ENCODE measurements around the gene KIF5B.
"Not testable (repeated sequence)": the region's sequence is repeated elsewhere in the genome, so short reads cannot be mapped to it uniquely, and the experiment has no call there.

Gene KIF5B

DNA sequence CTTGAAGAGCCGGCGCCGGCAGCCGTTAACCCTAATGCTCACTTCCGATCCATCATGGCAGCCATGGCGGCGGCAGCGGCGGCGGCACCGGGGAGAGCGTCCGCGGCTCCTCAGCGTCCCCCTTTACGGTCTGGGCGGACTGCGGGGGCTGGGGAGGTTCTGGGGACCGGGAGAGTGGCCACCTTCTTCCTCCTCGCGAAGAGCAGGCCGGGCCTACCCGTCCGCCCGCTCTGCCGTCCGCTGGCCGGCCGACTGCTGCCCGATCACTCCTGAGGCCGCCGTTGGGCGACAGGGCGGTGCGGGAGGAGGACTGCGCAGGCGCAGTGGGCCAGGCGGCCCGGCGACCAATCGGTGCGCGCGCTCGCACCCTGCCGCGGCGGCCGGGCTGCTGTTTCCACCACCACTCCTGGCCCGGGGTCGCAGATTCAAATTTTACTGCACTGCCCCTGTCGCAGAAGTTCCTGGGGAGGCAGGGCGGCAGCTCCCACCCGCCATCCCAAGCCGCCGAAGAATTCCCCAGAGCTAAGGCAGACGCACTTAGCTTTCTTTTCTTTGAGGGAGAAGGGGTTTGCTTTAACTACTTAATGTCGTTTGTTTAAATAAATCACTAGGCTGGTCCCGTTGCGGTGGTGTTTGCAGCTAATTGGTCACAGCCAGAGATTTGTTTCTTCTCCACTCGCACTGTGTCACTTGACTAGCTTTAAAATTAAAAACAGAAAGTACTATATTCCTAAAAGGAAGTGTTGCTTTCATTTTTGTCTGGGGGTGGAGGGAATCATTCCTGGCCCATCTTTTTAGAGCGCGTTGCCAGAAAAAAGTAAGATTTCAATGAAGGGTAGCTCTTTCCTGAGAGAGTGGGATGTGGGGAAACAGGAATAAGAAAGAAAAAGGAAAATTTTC lies at the start of gene KIF5B:
Gene KIF5B, minus strand, starts transcription at position 290 of the 900 bp plus-strand sequence. CDS start 452 bp downstream, outside the sequence.
- peak; percentile 91 for DNase-seq

DNA sequence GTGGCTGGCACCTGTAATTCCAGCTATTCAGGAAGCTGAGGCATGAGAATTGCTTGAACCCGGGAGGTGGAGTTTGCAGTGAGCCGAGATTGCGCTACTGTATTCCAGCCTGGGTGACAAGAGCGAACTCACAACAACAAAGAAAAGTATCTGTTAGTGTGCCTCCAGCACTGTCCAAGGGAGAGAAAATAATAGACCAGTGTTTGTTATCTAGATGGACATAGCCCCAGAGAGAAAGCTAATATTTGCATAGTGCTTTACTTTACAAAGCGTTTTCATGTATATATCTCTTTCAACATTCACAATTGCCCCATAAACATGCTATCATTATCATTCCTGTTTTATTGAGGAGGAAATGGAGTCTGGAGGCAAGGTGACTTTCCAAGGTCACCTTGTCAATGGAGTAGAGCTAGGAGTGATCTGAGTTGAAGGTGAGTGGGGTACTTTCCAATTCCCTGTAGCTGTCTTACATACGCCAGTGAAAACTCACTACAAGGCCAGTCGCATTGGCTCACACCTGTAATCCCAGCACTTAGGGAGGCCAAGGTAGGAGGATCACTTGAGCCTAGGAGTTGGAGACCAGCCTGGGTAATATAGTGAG lies 49.7 kb upstream of the KIF5B start:
- DNase-seq, result no peak

DNA sequence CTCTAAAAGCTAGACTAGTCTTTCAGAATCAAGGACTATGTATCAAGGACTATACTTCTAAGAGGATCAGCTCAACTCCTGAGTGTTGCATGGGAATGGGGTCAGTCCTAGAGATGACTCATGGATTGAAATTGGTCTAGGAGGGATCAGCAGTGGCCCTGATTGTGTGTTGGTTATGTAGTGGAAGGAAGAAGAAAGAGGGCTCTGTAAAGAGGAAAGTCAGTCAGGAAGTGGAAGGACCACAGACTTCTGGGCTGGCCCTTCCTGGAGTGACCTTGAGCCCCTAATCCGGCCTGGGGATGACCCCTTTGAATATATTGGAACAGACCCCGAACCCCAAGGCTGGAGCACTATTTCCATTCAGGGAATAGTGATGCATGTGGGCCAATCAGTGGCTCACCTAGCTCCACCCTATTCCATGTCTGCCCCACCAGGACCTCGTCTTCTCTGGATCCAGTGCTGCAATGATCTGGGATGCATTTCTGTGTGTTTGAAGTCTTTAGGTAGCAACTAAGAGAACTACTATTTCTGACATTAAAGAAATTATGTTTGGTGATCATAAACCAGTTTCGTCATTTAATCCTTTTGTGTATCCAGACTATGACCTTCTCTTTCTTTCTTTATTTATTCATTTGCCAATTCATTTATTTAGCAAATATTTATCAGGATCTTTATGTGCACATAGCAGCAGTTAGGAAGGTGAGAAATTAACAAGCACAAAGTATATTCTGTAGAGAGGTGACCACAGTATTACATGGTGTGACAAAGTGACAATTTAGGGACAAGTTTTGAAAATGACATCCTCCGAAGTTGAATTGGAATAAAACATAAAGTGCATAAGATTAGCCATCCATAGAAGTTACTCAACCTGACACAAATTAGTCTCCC lies 48.6 kb upstream of the KIF5B start:
- no peak for DNase-seq

DNA sequence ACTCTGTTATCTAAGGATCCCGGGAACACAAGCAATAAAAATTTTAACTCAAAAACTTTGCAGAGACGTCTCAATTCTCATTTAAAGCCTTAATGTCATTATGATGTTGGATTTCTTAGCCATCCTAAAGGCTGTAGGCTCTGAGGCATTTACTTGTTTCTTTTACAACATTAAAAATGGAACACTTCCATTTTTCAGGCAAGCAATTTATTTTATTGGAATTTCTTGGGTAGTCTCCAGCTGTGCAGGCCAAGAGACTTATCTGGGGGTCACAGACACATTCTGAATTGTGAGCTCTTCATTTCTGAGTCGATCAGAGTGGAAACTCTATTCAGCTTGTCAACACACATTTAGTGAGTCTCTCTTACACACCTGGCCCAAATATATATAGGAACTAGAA lies 48.0 kb upstream of the KIF5B start:
- no peak for DNase-seq

DNA sequence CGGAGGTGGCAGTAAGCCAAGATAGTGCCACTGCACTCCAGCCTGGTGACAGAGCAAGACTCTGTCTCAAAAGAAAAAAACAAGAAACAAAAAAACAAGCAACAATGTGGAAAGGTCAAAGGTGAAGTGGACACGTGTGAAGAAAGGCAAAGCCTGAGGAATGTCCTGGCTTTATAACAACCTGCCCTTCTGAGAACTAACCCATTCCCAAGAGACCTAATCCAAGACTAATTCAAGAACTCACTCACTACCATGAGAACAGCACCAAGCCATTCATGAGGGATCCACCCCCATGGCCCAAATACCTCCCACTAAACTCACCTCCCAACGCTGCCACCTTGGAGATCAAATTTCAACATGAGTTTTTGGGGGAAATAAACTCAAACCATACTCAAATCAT lies 47.5 kb upstream of the KIF5B start:
- DNase-seq, result no peak

DNA sequence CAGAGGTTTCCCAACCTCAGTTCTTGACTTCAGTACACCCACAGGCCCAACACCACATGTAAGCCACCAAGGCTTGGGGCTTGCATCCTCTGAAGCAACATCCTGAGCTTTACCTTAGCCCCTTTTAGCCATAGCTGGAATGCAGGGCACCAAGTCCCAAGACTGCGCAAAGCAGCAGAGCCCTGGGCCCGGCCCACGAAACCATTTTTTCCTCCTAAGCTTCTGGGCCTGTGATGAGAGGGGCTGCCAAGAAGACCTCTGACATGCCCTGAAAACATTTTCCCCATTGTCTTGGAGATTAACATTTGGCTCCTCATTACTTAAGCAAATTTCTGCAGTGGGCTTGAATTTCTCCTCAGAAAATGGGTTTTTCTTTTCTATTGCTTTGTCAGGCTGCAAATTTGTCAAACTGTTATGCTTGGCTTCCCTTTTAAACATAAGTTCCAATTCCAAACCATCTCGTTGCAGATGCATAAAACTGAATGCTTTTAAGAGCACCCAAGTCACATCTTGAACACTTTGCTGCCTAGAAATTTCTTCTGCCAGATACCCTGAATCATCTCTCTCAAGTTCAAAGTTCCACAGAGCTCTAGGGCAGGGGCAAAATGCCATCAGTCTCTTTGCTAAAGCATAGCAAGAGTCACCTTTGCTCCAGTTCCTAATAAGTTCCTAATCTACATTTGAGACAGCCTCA lies 42.5 kb upstream of the KIF5B start:
- not testable (repeated sequence) for DNase-seq

DNA sequence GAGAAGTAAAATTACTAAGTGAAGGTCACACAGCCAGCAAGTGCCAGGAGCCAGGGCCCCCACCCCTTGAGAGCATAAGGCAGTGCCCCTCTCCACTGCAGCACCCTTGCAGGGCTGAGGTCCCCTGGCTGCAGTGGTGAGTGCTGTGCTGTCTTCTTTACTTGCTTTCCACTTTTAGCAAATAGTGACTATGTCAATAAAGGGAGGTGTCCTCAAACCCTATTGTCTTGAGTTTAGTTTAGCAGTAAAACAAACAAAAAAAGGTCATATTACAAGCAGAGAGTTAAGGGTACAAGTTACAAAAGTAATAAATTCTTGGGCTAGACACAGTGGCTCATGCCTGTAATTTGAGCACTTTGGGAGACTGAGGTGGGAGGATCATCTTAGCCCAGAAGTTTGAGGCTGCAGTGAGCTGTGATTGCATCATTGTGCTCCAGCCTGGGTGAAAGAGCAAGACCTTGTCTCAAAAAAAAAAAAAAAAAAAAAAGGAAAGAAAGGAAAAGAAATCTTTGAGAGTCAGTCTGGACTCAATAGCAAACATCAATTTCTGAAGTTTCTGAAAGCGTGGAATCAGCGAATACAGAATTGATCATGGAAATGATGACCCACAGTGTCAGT lies 39.0 kb upstream of the KIF5B start:
- DNase-seq, result no peak

DNA sequence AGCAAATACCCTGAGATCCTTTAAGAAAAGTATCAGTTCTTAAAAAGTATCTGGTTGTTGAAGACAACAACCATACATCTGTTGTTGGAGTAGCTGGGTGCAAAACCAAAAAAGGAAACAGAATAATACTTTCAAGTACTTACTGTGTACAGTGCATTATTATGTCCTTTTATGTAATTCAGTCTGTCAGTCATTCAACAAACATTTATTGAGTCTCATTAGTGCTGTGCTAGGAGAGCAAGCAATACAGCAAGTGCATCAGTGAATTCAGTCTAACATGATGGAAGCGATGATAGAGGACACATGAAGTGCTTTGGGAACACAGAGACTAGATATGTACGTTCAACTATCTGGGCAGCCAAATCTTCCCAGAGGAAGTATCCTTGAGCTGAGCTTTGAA lies 37.4 kb upstream of the KIF5B start:
- no peak for DNase-seq

DNA sequence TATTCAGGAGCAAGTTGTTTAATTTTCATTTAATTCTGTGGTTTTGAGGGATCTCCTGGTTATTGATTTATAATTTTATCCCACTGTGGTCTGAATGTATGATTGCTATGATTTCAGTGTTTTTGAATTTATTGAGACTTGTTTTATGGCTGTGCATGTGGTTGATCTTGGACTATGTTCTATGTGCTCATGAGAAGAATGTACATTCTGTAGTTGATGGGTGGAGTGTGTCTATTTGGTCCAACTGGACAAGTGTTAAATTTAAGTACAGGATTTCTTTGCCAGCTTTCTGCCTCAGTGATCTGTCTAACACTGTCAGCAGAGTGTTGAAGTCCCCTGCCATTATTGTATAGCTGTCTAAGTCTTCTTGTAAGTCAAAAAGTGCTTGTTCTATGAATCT lies 34.8 kb upstream of the KIF5B start:
- no peak for DNase-seq

DNA sequence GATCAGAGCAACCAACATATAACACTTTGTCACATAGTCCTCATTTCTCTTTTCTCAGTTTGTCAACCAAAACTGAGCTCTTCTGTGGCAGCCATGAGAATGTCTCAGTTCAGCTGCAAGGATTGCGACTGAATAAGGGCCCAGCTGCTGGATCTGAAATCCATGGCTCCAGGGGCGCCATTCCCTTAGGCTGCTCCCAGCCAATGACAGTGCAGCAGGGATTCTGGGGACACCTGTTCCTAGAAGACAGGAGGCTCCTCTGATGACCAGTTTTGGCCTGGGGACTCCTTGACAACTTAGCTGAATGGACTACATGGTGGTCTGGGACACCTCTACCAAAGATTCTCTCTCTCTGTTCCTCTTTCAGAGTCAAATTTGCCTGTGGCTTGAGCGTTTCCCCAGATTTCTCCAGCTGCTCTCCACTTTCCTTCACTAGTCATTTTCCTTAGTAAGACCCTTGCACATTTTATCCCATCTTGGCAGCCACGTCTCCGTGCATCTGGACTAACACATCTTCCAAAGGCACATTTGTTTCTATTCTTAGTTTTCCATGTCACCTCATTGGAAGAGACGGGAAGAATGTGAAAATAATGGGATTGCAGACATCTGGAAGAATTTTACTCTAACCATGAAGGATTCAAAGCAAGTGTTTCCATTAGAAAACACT lies 28.1 kb upstream of the KIF5B start:
- no peak for DNase-seq

DNA sequence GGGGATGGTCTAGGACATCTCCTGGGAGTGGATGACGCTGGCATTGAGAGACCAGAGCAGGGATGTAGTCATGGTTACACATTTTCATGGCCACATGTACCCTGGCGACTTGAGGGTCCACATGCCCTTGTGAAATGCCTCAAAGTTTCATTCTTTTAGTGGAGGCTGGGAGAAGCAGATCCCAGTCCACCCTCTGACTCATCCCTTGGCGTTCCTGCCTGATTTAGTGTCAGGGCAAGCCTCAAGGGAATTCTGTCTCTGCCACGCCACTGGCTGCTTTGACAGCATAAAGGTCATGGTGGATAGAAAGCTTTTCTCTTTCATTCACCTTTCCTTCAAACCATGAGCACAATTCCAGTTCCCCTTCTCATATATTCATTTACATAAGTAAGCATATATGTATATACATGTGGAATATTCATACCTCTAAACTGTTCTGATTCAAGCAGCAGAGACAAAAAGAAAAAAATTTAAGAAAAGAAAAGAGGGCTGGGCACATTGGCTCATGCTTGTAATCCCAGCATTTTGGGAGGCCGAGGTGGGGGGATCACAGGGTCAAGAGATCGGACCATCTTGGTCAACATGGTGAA lies 21.8 kb upstream of the KIF5B start:
- no peak for DNase-seq

DNA sequence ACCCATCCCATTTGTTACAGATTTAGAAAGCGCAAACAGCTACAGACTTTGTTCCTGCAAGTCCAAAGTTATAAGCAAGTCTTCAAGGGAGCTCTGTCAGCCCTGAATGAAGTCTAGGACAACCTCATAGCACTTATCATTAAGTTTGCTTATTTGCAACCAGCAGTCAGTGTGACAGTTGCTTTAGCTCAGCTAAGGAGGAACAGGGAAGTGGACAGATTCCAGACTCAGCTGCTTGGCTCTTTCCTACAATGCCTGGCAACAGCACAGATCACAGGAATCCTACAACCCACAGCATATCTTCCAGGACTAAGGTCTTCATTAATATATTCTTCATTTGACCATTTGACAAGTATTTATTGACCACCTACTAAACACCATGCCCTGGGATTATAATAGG lies 17.4 kb upstream of the KIF5B start:
- no peak for DNase-seq

DNA sequence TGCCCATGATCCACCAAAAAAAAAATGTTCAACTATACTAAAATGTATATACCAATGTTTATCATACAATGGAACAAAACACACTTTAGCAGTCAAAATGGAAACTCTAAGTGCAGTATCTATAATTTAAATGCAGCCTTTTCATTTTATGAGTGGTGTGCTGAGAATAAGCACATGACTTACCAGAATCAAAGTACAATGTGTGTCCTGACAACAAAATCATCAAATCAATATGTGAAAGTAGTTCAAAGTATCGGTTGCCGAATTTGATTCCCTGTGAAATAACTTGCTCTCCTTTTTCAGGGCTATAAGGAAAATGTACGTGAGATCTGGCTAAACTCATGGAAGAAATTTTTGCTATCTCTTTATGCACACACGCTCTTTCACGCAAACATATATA lies 16.9 kb upstream of the KIF5B start:
- DNase-seq, result no peak

DNA sequence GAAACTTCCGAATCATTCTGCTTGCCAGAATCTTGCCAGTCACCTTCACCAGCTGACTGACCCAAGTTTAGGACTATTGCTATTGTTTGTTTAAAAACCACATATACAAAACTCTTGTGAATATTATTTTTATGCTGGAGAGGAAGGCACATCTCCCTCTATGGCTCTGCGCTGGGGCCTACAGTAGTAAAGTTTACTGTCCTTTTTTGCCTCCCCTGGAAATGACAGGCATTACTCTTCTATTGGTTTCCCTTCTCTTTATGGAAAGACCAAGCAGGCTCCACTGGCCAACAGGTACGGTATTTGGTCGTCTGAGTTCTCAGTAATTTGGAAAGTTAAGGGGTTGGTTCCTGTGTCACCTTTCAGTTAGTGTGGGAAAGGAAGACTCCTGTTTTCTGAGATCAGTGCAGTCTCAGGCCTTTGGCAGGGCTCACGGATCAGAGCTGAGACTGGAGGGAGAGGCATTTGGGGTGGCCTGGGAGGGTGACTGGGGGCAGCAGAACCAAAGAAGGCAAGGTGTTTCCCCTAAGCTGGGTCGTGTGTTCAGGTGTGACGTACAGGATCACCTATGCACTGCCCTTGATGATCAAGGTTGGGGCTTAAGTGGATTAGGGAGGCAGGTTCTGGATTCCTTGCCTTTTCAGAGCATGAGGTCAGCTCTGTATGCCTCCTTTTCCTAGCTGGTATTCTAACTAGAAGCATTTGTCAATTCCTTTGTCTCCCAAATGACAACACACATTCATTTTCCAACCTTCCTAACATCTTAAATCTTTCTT lies 16.0 kb upstream of the KIF5B start:
- DNase-seq, result no peak

DNA sequence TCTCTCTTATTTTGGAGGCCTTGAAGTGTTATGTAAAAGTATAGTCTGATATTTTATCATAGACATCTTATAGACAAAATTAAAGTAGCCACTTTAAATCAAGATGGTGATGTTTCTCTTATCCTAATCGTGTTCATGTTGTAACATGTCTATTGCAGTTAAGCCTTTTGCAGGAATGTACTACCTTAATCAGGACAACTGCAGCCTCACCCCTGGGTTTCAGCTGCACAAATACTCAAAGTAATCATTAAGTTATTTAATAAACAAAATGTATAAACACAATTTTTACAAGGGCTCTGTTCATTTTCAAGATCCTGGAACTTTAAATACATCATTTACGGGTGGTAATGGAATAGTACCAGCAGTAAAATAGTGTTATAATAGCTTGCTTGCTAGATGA lies 14.4 kb upstream of the KIF5B start:
- DNase-seq, result no peak

DNA sequence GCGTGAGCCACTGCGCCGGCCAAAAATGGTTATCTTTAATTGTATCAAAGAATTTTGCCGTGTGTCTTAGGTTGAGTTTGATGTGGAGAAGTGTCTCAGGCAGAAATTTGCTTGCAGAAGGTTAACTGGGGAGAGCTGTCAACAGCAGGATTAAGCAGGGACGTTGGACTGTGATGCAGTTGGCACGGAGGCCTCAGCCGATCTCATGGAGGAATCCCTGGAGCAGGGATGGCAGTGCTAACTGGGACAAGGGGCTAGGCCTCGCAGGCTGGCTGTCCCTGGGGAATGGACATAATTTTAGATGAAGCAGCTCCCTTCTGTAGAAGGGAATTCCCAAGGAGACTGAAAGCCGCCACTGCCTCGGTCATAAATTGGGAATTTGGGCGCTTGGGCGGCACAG lies 12.3 kb upstream of the KIF5B start:
- DNase-seq, result no peak

DNA sequence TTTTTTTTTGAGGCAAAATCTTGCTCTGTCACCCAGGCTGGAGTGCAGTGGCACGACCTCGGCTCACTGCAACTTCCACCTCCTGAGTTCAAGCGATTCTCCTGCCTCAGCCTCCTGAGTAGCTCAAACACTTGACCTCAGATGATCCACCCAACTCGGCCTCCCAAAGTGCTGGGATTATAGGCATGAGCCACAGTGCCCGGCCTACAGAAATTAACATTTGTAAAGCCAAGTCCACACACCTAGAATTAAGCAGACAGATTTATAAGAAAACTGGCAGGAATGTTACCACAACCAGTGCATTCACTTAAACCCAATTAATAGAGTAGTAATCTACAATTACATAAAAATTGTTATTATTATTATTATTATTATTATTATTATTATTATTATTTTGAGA lies 11.7 kb upstream of the KIF5B start:
- DNase-seq, result not testable (repeated sequence)

DNA sequence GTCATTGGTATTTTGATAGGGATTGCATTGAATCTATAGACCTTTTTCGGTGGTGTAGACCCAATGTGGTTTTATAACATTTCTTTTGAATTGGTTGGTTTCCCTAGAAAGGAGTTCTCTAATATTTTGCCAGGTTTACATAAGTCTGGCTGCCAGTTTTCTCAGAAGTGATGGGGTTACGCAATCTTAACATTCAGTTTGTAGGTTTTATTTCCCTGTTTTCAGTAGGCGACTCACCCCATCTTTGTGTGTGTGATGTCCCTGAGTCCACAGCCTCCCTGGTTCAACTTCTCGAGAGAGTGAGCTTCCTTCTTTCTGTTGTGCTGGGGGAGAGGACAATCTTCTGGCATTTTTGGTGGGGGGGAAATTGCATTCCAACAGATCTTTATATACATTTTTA lies 9.6 kb upstream of the KIF5B start:
- DNase-seq, result no peak

DNA sequence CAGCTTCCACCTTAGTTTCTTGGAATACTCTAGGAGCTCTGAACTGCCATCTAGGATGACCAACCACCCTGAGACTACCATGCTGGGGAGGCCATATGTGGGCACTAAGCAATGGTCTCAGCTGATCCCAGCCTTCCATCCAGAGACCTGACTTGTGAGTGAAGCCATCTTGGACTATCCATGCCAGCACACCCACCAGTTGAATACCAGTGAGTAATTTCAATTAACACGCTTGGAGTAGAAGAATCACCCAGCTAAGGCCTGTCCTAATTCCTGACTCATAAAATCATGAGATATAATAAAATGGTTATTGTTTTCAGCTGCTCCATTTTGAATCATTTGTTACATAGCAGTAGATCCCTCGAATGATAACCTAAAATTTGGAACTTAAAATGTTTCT lies 5.2 kb upstream of the KIF5B start:
- DNase-seq, result no peak

DNA sequence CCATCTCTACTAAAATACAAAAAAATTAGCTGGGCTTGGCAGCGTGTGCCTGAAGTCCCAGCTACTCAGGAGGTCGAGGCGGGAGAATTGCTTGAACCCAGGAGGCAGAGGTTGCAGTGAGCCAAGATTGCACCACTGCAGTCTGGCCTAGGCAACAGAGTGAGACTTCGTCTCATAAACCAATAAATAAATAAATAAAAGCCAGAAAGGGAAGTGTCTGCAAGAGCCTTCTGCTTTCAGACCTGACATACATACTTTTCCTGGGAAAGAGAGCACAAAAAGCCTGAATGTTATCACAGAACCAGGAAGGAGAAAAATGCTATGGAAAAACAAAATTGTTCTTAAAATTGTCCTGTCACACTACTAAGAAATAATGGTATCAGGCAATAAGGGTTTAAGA lies 4.1 kb upstream of the KIF5B start:
- no peak for DNase-seq

DNA sequence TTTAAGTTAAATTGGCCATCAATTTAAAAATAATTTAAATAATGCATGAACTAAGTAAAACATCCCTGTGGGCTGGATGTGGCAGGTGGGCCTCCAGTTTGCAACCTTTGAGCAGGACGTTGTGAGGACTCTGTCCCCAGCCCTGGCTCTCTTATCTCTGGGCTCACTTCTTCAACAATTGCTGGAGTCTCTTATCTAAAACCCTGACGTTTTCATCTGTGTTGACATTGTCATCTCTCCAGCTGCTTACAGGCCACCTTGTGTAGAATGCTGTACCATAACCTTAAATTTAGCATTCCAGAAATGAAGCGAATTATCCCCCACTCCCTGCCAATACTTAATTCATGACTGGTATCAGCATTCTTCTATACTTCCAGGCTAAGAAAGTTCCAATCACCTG lies 3.2 kb upstream of the KIF5B start:
- no peak for DNase-seq
